ENCODE data around the gene ADAM30.
A peak's percentile ranks its signal among the peaks of the same experiment; 100 is the strongest.

Gene ADAM30

DNA sequence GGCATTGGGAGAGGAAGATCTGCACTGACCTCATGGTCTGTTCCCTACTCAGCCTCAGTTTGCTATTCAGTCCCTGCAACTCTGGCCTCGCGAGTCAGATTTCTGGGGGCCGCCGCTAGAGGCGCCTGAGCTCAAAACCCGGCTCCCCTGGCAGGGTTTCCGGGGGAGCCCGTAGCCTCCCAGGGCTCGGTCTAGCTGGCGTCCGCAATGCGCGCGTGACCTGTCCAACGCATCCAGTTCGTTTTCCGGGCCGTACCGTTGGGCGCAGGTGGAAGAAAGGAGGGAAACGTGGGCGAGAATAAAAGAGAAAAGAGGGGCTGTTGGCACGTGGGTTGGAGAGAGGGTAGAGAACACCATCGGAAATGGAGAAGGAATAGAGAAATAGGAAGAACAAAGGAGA lies at the start of gene ADAM30:
ADAM30 (minus strand) TSS at position 213 of the 400 bp plus-strand sequence; CDS start at position 34, 179 bp downstream.
- DNase-seq = no peak

DNA sequence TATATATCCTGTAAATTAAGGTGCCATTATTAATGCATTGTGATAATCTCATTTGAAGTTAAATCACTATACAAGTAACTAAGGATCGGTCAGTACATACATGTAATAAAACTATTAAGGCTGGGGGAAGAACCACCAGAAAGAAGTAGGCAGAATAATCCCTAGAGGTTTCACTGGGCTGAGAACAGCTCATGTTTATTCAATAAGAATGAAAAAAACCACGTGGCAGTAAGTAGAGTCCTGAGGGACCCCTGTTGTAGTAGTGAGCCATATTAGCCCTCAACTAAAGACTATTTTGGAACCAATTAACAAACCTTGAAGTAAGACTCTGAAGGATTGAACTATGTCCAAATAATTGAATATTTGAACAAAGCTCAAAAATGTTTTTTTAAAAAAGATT lies 46.9 kb upstream of the ADAM30 start:
- DNase-seq = no peak

DNA sequence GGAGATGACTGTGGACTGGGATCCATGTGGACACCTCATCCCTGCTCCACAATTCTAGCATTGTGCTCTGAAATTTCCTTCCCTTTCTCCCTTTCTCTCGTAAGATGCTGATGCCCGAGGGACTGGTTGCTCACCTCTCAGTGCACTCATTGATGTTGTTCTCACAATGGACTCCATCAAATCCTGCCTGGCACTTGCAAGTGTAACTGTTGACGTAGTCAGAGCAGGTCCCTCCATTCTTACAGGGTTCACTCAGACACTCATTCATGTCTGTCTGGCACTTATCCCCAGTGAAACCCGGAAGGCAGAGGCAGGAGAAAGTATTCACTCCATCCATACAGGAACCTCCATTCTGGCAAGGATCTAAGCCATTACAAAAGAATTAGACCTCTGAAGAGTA lies 45.1 kb upstream of the ADAM30 start:
- DNase-seq = no peak

DNA sequence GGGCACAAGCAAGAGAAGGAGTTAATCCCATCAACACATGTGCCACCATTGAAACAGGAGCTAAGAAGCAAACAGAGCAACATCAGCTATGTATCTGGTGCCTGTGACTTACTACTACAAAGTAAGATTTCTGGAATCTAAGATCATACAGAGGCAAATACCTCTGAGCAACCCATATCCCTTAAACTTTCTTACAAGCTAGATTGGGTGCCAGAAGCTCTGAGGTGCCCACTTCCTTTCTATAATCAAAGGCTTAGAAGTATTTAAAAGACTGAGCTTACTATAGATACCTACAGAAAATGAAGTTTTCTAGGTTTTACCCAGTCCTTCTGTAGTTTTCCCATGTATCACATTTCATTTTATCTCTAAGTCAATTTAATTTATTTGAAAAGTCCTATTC lies 44.4 kb upstream of the ADAM30 start:
- DNase-seq = no peak

DNA sequence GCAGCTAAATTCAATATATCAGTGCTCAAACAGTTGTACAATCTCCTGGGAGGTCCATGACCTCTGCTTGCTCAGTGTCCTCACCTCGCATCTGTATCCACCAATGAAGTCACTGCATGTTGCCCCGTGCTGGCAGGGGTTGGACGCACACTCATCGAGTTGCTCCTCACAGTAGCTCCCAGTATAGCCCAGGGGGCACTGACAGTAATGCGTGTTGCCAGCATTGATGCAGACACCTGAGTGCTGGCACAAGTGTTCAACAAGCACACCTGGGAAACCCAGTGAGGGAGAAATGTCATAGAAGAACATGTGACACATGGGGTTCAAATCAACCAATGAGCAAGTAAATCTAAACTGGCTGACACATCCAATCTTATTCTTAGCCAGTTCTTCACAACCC lies 40.9 kb upstream of the ADAM30 start:
- no peak for DNase-seq

DNA sequence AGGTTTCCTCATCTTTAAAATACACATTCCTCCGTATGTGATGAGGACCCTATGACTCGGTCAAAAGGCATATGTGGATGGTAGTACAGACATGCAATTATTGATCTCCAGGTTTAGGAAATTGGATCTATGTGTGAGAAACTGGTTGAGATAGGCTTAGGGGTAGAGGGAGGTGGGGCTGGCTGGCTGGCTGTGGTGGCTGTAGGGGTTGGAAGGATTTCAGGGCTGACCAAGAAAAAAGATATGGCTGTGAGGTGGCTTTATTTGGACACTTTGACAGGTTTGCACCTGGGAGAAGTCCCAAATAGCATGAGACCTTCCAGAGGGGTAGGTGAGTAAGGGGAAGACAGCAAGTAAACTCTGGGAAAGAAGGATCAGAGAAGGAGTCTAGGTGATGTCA lies 39.6 kb upstream of the ADAM30 start:
- DNase-seq = no peak

DNA sequence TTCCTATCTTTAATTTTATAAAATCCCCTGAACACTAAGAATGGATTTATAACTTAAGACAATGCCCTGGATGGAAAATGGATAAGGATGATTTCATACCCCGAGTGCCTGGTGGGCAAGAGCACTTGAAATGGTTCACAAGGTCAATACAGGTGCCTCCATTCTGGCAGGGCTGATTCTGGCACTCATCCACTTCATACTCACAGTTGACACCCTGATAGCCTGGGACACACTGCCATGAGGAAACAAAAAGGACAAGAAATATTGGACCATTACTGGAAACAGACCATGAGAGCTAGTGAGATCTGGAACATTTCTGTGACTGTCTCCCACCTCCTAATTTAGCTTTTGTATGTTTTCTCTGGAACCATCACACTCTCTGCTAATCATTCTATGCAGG lies 39.1 kb upstream of the ADAM30 start:
- DNase-seq = no peak

DNA sequence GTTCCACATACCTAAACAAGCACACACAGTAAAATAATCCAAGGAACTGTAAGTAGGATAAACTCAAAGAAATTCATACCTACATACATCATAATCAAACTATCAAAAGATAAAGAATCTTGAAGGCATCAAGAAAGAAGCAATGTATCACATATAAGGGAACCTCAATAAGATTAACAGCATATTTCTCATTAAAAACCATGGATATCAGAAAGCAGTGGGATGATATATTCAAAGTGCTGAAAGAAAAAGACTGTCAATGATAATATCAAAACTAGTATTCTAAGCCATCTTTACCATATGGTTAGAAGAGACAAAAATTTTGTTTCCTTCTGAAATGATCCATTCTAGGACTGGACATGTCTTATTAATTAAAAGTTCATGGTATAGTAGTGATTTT lies 37.1 kb upstream of the ADAM30 start:
- no peak for DNase-seq

DNA sequence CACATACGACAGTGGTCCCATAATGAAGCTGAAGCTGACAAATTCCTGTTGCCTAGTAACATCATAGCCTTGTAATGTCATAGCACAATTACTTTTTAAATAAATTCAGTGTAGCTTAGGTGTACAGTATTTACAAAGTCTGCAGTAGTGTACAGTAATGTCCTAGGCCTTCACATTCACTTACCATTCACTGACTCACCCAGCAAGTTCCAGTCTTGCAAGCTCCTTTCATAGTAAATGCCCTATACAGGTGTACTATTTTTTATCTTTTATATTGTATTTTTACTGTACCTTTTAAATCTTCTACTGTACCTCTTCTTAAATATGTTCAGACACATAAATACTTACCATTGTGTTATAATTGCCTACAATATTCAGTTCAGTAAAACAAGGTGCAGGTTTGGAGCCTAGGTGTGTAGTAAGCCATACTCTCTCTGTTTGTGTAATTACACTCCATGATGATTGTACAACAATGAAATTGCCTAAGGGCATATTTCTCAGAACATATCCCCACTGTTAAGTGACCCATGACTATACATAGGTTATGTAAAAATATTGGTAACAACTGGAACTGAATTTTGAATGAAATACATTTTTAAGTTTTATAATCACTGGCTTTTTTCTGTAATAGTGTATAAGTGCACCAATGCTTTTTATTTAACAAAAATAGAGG lies 33.5 kb upstream of the ADAM30 start:
- peak; percentile 56 for DNase-seq

DNA sequence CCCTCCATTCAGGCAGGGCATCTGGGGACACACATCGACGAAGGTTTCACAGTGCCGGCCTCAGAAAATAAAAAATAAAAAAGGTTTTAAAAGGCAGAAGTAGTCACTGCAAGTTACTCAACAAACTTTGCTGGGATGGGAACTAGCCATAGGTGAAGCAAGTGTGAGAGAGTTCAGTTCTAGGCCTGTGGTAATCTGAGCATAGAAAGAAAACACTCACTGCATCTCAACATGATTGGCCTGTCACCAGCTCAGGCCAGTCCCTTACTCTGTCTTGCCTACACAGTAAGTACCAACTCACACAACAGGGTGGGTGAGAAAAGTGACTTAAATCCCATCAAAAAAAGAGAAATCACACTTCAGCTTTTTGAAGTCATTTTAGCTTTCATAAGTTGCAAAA lies 30.2 kb upstream of the ADAM30 start:
- no peak for DNase-seq

DNA sequence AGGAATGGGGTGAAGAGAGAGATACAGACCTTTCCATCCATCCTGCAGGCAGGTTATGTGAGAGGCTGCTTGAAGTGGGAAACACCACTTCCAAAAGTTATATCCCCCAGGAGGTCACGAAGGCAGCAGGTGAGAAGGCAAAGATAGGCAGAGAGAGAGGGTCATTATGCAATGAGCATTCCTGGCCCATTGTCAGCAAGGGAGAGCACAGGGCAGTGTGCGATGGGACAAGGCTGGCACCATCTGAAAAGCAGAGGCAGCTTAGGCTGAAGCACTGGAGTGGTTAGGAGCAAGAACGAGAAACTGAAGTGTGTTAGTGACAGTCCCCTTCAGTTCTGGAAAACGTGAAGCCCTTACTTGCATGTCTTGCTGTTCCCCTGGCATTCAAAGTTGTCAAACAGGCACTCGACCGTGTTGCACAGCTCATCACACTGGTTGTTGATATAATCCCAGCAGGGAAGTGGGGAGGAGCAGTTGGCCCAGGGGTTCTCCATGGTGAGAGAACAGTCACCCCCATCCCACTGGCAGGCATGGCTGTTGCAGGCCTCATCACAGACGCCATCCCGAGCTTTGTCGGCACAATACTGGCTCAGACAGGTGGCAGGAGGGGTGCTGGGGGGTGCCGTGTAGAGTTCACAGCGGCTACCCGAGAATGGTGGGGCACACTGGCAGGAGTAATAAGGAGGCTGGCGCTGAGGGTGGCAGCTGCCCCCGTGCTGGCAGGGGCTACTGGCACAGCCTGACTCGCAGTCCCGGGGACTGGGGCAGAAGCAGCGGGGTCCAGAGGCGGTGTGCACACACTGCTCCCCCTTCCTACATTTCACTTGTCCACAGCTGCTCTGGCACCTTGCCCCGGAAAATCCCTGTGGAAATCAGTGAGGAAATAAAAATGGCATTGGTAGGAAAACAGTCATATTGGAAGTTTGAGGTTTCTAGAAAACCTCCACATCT lies 28.9 kb upstream of the ADAM30 start:
- DNase-seq = no peak

DNA sequence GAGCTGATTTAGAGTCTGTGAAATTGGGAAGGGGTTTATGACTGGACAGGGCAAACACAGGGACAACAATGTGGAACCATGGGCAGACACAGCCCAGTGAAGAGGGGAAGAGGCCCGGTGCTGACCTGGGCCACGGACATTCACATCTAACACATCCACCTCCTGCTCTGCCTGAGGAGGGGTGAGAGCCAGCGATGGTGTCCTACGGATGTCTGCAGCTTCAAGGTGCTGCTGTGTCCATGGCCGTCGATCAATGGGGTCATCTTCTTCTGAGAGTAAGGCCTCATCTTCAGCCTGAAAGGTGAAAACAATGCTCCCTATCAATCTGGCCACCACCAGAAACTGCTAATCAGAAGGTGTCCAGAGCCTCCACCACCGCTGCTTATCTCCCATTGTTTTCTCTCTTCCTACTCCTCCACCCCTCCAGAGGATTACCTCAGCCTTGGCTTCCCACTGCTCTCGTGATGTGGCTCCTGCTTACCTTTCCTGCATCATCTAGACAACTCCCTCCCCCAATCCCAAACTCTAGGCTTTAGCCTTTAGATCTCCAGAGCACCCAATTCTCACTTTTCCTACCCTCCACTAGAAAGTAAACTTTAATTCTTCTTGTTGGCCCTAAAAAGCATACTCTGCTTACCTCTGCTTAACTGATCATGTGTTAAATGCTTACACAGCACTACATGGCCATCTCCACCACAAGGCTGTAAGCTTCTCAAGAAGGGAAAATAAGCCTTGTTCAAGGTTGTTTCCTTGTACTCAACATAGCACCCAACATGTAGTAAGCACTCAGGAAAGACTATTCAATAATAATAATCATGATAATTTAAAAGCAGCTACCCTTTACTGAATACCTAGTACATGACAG lies 24.0 kb upstream of the ADAM30 start:
- no peak for DNase-seq

DNA sequence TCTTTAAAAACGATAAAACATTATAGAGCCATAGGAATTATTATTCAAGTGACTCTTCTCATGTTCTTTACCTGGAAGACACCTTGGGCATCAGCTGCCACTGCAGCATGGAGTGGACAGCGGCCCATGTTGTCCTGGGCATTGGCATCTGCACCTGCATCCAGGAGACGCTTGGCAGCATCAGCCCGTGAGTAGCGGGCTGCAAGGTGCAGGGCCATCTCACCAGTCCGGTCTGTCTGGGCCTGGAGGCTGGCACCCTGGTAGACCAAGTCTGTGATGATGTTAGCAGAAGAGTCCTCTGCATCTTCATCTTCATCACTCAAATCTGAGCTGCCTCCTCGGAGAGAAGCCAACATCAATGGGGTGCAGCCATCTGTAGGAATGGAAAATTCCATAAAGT lies 22.9 kb upstream of the ADAM30 start:
- no peak for DNase-seq

DNA sequence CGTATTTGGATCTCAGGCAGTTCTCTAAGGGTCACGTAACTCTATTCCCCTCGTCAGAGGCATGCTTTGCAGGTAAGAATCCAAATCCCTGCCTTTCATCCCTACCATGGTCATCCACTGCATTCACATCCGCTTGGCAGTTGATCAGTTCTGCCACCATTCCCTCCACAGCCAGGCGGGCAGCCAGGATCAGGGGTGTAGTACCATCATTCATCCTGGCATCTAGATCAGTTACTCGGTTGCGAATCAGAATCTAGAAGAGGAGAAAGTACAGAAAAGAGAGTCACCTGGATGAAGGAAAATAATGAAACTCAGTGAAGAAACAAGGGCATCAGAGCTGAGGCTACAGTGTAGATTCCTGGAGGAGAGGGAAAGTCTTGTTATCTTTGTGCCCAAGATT lies 22.0 kb upstream of the ADAM30 start:
- no peak for DNase-seq

DNA sequence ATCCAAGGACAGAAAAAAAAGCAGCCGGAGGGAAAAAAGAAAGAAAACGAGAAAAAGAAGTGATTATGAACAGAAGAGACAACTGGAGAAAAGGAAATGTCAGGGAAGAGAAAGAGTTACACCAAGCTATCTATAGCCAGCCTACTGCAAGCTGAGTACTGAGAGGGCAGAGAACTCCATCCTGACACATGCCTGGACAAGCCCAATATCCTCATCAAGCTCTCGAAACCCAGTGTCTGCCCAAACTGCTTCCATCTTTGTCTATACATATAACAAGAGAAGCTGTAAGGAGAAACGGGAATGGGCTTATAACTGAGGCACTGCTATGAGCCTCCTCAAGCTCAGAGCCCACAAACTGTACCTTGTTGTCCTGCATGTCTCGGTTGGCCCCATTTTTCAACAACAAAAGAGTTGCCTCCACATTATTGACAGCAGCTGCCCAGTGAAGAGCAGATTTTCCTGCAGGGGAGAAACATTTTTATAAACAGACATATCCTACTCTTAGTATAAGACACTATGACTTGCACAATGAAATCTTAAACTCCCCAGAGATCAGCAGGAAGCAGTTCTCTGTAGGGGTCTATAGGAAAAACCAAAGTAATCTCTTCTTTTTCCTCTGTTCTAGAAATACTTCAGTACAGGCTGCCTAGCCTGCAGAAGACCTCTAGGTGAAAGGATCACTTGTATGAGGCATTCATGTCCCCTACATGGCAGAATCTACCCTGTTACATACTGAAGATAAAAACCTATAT lies 21.2 kb upstream of the ADAM30 start:
- DNase-seq = no peak

DNA sequence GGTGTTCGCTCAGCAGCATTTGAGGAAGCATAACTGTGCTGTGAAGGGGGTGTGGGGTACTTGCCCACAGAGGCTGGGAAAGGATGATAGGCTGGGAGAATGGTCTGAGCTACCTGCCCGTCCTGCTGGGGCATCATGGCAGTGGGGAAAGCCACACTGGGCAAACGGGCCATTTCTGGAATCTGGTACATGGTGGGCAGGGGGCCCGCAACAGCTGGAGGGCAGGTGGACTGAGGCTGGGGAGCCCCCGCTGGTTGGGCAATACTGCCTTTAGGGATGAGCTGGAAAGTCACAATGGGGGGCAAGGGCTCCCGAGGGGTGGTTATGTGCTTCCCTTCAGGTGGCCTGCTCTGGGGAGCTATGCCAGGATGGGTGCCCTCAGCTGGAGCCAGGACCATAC lies 19.2 kb upstream of the ADAM30 start:
- DNase-seq = no peak

DNA sequence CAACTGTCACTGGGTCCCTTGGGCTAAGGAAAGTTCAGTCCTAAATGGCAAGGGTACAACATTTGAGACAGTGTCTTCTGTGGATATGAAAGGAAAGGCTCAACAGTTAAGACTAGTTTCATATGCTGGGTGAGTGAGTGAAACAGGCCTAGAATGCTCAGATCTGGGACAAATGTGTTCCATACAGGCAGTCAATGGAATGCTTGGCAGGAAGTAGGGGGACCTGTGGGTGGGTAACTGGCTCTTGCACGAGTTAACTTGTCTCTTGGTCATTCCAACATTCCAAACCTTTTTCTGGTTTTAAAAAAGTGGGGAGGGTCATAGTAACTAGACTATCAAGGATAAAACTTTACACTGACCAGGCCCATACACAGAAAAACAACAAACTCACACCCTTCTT lies 17.8 kb upstream of the ADAM30 start:
- no peak for DNase-seq

DNA sequence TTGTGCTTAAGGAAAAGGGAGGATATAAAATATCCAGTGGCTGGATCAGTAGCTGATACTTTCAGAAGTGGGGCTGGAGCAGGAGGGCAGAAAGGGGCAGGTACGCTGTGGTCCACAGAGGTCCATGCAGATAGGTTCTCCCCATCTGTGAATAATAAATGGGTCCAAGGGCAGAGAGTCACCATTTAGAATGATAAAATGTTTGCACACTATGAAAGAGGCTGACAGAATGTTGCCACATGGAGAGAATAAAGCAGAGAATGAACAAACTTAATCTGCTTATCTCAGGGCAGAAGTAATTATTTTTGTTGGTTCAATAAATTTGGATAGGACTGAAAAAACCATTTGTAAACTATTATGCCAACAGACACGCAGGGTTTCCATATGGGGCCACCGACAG lies 16.6 kb upstream of the ADAM30 start:
- DNase-seq = no peak

DNA sequence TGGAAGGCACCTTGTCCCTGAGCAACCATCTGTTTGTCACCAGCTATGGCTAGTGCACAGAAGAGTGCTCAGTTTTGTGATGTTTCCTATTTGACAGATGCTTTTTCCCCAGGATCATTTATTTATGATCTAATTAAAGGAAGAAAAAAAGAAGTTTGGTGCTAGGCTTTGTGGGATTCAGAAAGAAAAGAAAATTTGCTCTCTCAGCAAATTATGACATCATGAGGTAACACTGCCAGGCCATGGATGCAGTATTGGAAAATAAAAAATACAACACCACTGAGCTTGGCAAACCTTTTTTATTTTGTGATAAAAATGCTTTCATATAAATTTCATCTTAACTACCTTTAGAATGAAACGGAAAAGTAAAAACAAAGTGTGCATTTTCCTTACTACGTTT lies 15.5 kb upstream of the ADAM30 start:
- DNase-seq = no peak

DNA sequence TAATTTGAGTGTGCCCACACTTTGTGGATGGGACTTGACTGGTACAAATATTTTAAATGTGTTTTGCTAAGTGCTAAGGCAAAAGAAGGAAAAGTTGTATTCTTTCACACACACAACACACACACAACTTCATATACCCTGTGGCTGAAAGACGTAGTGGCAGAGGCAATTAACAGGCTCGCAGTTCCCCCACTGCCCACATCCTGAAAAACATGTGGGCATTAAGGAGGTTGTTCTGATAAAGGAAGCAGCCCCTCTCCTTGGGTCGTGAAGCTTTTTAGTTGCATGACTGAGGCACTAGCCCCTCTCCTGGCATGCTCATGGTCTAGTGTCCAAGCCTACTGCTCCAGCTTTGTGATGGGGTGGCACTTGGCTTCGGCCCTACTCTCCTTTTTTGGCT lies 14.3 kb upstream of the ADAM30 start:
- no peak for DNase-seq

DNA sequence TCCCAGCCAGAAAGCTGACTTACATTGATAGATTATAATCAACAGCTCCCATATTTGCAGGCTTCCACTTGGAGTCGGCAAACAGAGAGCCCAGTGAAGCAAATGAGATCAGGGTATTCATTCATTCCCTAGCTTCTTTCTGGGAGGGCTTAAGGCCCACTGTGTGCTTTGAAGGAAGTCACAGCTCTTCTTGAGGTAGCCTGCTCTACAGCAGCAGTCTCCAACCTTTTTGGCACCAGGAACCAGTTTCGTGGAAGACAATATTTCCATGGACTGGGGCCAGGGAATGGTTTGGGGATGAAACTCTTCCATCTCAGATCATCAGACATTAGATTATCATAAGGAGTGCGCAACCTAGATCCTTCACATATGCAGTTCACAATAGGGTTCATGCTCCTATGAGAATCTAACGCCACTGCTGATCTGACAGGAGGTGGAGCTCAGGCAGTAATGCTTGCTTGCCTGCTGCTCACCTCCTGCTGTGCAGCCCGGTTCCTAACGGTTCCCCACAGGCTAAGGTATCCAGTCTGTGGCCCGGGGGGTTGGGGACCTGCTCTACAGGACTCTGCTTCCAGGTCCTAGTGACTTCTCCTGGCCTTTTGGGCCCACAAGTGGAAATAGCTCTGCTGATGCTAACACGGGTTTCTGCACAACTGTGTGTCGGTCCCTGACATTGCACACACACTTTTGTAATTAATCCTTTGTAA lies 13.7 kb upstream of the ADAM30 start:
- DNase-seq = no peak

DNA sequence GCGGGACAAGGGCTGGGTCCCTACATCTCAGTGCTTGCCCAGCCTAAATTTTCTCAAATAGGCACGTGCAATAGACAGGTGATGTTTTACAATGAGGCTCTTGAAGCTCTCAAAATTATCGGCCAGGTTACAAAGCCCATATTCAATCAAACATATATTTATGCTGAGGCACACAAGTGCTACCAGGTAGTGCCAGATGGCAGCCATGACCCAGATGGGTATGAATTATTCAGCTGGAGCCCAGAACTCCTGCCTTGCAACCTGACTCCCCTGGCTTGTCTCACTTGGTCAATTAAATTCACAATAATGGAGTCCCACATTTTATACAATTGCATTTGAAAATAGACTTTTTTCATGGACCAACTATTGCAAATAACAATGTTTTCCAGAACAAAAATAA lies 12.3 kb upstream of the ADAM30 start:
- no peak for DNase-seq

Measured in COR-L47 (cell line).